Activated naive CD4-positive, alpha-beta T cell treated with anti-CD3 and anti-CD28 coated beads for 36 hours (primary cell): Measurements from ENCODE around the gene MRPL40. TPM values are rescaled to one million over a fixed set of nuclear protein-coding genes. Genes with fewer than 3 reads are reported as not detected.
A peak's percentile ranks its signal among the peaks of the same experiment; 100 is the strongest.

Experiments used
- CTCF ChIA-PET: fragments of 350-600 bp; sonication (Branson Sonifier 250); formaldehyde crosslinking; loops from one replicate; lab custom pipeline; 2021; ENCODE audit warnings: antibody characterized with exemption; lab: Charles Lee
- DNase-seq: peaks from one replicate; pipeline ENCODE4 v3.0.0-alpha.2; 2020
- H3K27ac Mint-ChIP-seq: one replicate; pipeline ENCODE4 v1.8.0; 2021; ENCODE audit warnings: mild to moderate bottlenecking, mixed read lengths
- H3K27me3 Mint-ChIP-seq: one replicate; pipeline ENCODE4 v1.8.0; 2021; ENCODE audit warnings: low read depth, mixed read lengths
- H3K36me3 Mint-ChIP-seq: one replicate; pipeline ENCODE4 v1.8.0; 2021; ENCODE audit warnings: low read depth, mixed read lengths
- H3K4me1 Mint-ChIP-seq: one replicate; pipeline ENCODE4 v1.8.0; 2021; ENCODE audit warnings: low read depth, mixed read lengths
- H3K4me3 Mint-ChIP-seq: one replicate; pipeline ENCODE4 v1.8.0; 2021; ENCODE audit warnings: mild to moderate bottlenecking, moderate library complexity, mixed read lengths
- H3K9me3 Mint-ChIP-seq: one replicate; pipeline ENCODE4 v1.8.0; 2021; ENCODE audit warnings: mixed read lengths
- intact Hi-C: fragments of 100-400 bp; cut with micrococcal nuclease; formaldehyde crosslinking; loops from one replicate; pipeline ENCODE4 v1.15.1; 2023
- total RNA-seq, 2 experiments: library from RNA; stranded (reverse); gene quantifications; one replicate each; pipeline ENCODE4 v1.2.3, GENCODE V29; 2021

MRPL40 gene
- total RNA-seq, 2 experiments from 2014 or later = 32.6 to 34.9 TPM

GRCh38 chr22:19473578-19473977 is 41.2 kb downstream of the MRPL40 start:
- no peaks in the 10 kb centered on the region for H3K9me3 Mint-ChIP-seq
- intact Hi-C loops = no loop called here
- CTCF ChIA-PET = interaction anchor here (1.6 kb wide), 1 partner anchor 11 kb away, joined by 7 read pairs; no protein-coding TSS in a partner anchor
- no peak overlapping the region for H3K4me3 Mint-ChIP-seq
- no peak overlapping the region for H3K27ac Mint-ChIP-seq
- H3K36me3 Mint-ChIP-seq = peaks cover 25% of the 10 kb centered on the region
- peaks cover 21% of the 10 kb centered on the region for H3K4me1 Mint-ChIP-seq
- no peaks in the 10 kb centered on the region for H3K27me3 Mint-ChIP-seq
- DNase-seq = no peak

DNA sequence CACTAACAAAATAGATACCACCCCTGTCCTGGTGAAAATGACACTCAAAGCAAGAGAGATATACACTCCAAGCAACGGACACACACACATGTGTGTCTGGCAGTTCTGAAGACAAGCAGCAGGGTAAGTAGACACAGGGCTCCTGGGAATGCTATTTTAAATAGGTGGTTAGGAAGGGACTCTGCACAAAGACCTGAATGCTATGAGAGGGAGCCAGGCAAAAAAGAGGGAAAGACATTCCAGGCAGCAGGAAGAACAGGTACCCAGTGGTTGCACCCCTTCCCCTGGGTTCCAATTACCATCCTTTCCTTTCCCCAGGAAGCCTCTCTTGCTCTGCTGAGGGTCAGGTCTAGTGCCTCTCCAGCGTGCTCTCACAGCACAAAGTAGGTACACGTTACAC is 43.7 kb downstream of the MRPL40 start:
- H3K4me1 Mint-ChIP-seq = peaks cover 30% of the 10 kb centered on the region
- no peak overlapping the region for H3K27ac Mint-ChIP-seq
- H3K9me3 Mint-ChIP-seq = no peaks in the 10 kb centered on the region
- no peaks in the 10 kb centered on the region for H3K27me3 Mint-ChIP-seq
- intact Hi-C loops = loop anchor here (5.0 kb wide), 2 partner anchors 131 to 354 kb away; partner anchors contain the start of gene DGCR2
- H3K4me3 Mint-ChIP-seq = no peak overlapping the region
- peaks cover 28% of the 10 kb centered on the region for H3K36me3 Mint-ChIP-seq
- DNase-seq = no peak
- CTCF ChIA-PET = interaction anchor here (1.7 kb wide), 1 partner anchor 154 kb away, joined by 11 read pairs; no protein-coding TSS in a partner anchor

- Mint-ChIP-seq H3K27me3 (no peaks in the 10 kb centered on the region), H3K27ac (peak overlapping the region; percentile 73), H3K9me3 (no peaks in the 10 kb centered on the region), H3K4me1 (peaks cover 30% of the 10 kb centered on the region), H3K4me3 (peak overlapping the region; percentile 99), H3K36me3 (peaks cover 24% of the 10 kb centered on the region)
- CTCF ChIA-PET = interaction anchor here (0.8 to 1.7 kb wide), 3 partner anchors 152 to 299 kb away, joined by 3 to 11 read pairs (median 4); partner anchors contain the start of gene SLC25A1
- DNase-seq = no peak
- intact Hi-C loops = loop anchor here (2.0 to 5.0 kb wide), 4 partner anchors 130 to 369 kb away; partner anchors contain the start of gene DGCR2
Measured at GRCh38 chr22:19477321-19478044, 45.1 kb downstream of the MRPL40 start.

- peak; percentile 37 for DNase-seq
- Mint-ChIP-seq H3K27ac (peak overlapping the region; percentile 73), H3K9me3 (no peaks in the 10 kb centered on the region), H3K36me3 (peaks cover 29% of the 10 kb centered on the region), H3K4me3 (peak overlapping the region; percentile 99), H3K4me1 (peaks cover 30% of the 10 kb centered on the region), H3K27me3 (no peaks in the 10 kb centered on the region)
- intact Hi-C loops = loop anchor here (2.0 to 5.0 kb wide), 4 partner anchors 129 to 369 kb away; partner anchors contain the start of gene DGCR2
- CTCF ChIA-PET = interaction anchor here (0.8 to 1.7 kb wide), 5 partner anchors 14 to 300 kb away, joined by 3 to 11 read pairs (median 3); partner anchors contain the start of gene SLC25A1
Measured at GRCh38 chr22:19478045-19478900, 45.9 kb downstream of the MRPL40 start.

DNA sequence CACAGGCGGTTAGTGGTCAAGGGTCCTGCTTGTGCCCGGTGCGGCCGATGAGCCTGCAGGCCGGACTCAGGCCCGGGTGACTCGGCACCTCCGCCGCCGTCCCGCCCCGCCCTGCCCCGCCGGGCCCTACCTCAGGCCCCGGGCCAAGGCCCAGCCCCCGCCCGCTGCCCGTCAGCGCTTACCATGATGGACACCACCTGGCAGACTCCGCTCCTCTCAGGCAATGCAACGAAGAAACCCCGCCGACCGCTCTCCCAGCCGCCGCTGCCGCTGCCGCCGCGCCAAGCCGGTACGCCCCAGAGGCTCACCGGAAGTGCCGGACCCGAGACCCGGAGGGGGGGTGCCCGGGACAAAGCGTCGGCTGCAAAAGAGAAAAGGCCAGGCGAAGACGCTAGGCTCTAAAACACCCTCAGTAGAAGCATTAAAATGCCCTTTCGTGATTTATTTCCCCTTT is 46.6 kb downstream of the MRPL40 start, which contains the start of gene UFD1:
TSS of gene UFD1 (minus strand) at position 293 of the 454 bp plus-strand sequence. CDS start at position 185, 108 bp downstream.
- peaks cover 34% of the 10 kb centered on the region for H3K36me3 Mint-ChIP-seq
- H3K4me1 Mint-ChIP-seq = peaks cover 29% of the 10 kb centered on the region
- peak; percentile 82 for DNase-seq
- H3K4me3 Mint-ChIP-seq = peak within 1 kb of the TSS; percentile 99
- CTCF ChIA-PET = interaction anchor here (0.6 to 1.1 kb wide), 5 partner anchors 12 to 301 kb away, joined by 3 read pairs; no protein-coding TSS in a partner anchor
- intact Hi-C loops = loop anchor here (1.0 to 5.0 kb wide), 12 partner anchors 30 to 413 kb away; partner anchors contain the start of genes CLTCL1, DGCR2, ESS2 and MRPL40
- no peaks in the 10 kb centered on the region for H3K9me3 Mint-ChIP-seq
- peak within 1 kb of the TSS; percentile 96 for H3K27ac Mint-ChIP-seq
- H3K27me3 Mint-ChIP-seq = no peaks in the 10 kb centered on the region

DNA sequence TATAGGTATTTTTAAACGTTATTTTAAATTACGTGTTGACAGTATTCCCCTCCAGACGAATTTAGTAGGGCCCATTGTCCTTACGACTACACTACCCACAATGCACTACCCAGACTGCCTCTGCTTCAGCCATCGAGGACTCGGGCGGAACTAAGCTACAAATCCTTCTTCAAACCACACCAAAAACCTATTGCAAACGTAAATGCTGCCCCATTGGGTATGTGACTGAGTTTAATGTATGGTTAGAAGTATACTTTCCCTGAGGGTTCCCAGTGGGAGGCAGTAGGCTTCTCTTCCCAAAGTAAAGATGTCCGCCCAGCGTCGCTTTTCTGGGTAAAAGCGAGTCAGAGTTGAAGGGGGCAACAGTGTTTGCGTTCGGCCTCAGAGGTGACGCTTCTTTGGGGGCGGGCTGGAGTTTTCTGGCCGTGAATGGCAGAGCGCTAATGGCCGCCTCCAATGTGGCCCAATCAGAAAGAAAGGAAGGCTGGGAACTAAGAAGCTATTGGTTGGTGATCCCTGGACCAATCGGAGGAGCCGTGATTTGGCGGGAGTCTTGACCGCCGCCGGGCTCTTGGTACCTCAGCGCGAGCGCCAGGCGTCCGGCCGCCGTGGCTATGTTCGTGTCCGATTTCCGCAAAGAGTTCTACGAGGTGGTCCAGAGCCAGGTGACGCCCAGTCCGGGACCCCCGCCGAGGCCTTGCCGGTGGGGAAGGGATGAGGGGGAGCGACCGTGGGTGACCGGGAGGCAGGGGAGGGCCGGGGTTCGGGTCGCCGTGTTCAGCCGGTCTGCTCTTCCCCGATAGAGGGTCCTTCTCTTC is 47.2 kb downstream of the MRPL40 start, which contains the start of gene CDC45:
TSS of gene CDC45 (plus strand) at position 566 of the 818 bp plus-strand sequence. CDS start at position 615, 49 bp downstream.
- Mint-ChIP-seq H3K36me3 (peaks cover 37% of the 10 kb centered on the region), H3K4me1 (peaks cover 28% of the 10 kb centered on the region), H3K4me3 (peak within 1 kb of the TSS; percentile 99), H3K9me3 (no peaks in the 10 kb centered on the region), H3K27me3 (no peaks in the 10 kb centered on the region), H3K27ac (peak within 1 kb of the TSS; percentile 96)
- DNase-seq = peak; percentile 98
- intact Hi-C loops = loop anchor here (1.0 to 5.0 kb wide), 12 partner anchors 30 to 413 kb away; partner anchors contain the start of genes CLTCL1, DGCR2, ESS2 and MRPL40
- CTCF ChIA-PET = interaction anchor here (0.6 to 1.2 kb wide), 6 partner anchors 12 to 302 kb away, joined by 3 to 5 read pairs (median 3); no protein-coding TSS in a partner anchor

DNA sequence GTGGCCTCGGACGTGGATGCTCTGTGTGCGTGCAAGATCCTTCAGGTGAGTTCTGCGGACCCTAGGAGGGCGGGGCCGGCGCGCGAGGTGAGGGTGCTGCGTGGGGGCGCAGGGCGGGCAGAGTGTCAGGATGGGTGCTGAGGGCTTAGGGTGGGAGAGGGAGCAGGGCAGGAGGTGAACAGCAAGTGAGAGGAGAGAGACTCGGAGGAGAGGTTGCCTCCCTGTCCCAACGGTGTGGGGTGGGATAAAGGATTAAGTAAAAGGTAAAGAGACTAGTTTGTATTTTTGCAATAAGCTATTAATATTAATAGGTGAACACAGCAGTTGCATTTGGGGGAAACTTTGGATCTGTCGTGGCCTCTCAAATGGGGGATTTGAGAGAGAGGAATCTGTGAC is 47.8 kb downstream of the MRPL40 start:
- peaks cover 43% of the 10 kb centered on the region for H3K36me3 Mint-ChIP-seq
- CTCF ChIA-PET = interaction anchor here (1.0 to 1.2 kb wide), 2 partner anchors 29 to 150 kb away, joined by 3 to 5 read pairs; no protein-coding TSS in a partner anchor
- DNase-seq = no peak
- H3K27ac Mint-ChIP-seq = peak overlapping the region; percentile 96
- intact Hi-C loops = no loop called here
- no peaks in the 10 kb centered on the region for H3K27me3 Mint-ChIP-seq
- peaks cover 28% of the 10 kb centered on the region for H3K4me1 Mint-ChIP-seq
- H3K4me3 Mint-ChIP-seq = peak overlapping the region; percentile 99
- H3K9me3 Mint-ChIP-seq = no peaks in the 10 kb centered on the region

DNA sequence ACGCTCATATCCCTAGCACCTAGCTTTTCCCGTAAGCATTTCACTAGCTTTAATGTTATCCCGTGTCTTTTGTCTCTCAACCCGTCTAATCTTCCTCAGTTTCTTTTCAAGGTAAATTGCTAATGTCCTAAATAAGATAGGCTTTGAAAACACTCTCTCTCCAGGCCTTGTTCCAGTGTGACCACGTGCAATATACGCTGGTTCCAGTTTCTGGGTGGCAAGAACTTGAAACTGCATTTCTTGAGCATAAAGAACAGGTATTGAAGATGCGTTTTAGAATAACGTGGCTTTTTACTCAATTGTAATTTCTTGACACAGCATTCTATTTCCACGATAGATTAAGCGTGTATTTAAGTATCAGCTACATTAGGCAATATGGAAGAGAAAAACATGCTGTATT is 48.4 kb downstream of the MRPL40 start:
- no peak overlapping the region for H3K27ac Mint-ChIP-seq
- DNase-seq = no peak
- H3K4me3 Mint-ChIP-seq = peak overlapping the region; percentile 99
- peaks cover 28% of the 10 kb centered on the region for H3K4me1 Mint-ChIP-seq
- intact Hi-C loops = no loop called here
- CTCF ChIA-PET = interaction anchor here (1.0 to 1.2 kb wide), 2 partner anchors 30 to 149 kb away, joined by 3 to 5 read pairs; no protein-coding TSS in a partner anchor
- H3K27me3 Mint-ChIP-seq = no peaks in the 10 kb centered on the region
- H3K9me3 Mint-ChIP-seq = no peaks in the 10 kb centered on the region
- H3K36me3 Mint-ChIP-seq = peaks cover 46% of the 10 kb centered on the region

DNA sequence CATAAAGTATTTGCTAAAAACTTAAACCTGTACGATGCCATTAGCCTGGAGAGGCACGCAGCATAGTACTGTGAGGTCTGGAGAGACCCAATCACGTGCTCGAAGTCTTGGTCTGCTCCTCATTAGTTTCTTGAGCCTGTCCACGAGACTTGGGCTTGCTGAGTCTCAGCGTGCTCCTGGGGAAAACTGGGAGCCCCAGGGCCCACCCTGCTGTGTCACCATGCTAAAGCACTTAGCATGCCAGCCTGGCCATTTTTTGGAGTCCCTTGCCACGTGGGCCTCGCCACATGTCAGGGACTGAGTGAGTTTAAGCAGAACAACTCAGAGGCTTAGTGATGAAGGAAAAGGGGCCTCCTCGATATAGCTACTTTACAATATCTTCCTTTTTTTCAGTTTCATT is 50.0 kb downstream of the MRPL40 start:
- no peak overlapping the region for H3K4me3 Mint-ChIP-seq
- intact Hi-C loops = no loop called here
- H3K27me3 Mint-ChIP-seq = no peaks in the 10 kb centered on the region
- H3K9me3 Mint-ChIP-seq = no peaks in the 10 kb centered on the region
- H3K36me3 Mint-ChIP-seq = peaks cover 51% of the 10 kb centered on the region
- CTCF ChIA-PET = no interaction called here
- DNase-seq = no peak
- no peak overlapping the region for H3K27ac Mint-ChIP-seq
- peaks cover 18% of the 10 kb centered on the region for H3K4me1 Mint-ChIP-seq

- H3K9me3 Mint-ChIP-seq = no peaks in the 10 kb centered on the region
- intact Hi-C loops = no loop called here
- peak overlapping the region; percentile 18 for H3K27ac Mint-ChIP-seq
- no peak for DNase-seq
- peaks cover 60% of the 10 kb centered on the region for H3K36me3 Mint-ChIP-seq
- H3K4me3 Mint-ChIP-seq = no peak overlapping the region
- CTCF ChIA-PET = no interaction called here
- H3K4me1 Mint-ChIP-seq = peaks cover 10% of the 10 kb centered on the region
- no peaks in the 10 kb centered on the region for H3K27me3 Mint-ChIP-seq
Measured at GRCh38 chr22:19483481-19484244, 51.3 kb downstream of the MRPL40 start.
